Astrocyte of the cerebellum (primary cell): Measurements from ENCODE around the gene ANO10.
"Not testable (repeated sequence)": the region's sequence is repeated elsewhere in the genome, so short reads cannot be mapped to it uniquely, and the experiment has no call there.

ENCODE experiments used
- DNase-seq: peaks from one replicate; pipeline ENCODE4 v3.0.0-alpha.2; 2011; ENCODE audit warnings: low read depth
- H3K4me3 ChIP-seq: 2 replicates; pipeline ENCODE4 v1.5.1; 2011; ENCODE audit warnings: mild to moderate bottlenecking, low read depth, low read length, moderate library complexity
- CTCF ChIP-seq: IDR thresholded peaks from 2 replicates; pipeline ENCODE4 v1.5.1; 2012; ENCODE audit warnings: low read length, low read depth, moderate library complexity, mild to moderate bottlenecking; ENCODE audit errors: missing control alignments
- in situ Hi-C: cut with HindIII; loops from 2 replicates; pipeline ENCODE4 v1.10.0; 2017; ENCODE audit warnings: low sequenced_read_pairs

ANO10 gene

DNA sequence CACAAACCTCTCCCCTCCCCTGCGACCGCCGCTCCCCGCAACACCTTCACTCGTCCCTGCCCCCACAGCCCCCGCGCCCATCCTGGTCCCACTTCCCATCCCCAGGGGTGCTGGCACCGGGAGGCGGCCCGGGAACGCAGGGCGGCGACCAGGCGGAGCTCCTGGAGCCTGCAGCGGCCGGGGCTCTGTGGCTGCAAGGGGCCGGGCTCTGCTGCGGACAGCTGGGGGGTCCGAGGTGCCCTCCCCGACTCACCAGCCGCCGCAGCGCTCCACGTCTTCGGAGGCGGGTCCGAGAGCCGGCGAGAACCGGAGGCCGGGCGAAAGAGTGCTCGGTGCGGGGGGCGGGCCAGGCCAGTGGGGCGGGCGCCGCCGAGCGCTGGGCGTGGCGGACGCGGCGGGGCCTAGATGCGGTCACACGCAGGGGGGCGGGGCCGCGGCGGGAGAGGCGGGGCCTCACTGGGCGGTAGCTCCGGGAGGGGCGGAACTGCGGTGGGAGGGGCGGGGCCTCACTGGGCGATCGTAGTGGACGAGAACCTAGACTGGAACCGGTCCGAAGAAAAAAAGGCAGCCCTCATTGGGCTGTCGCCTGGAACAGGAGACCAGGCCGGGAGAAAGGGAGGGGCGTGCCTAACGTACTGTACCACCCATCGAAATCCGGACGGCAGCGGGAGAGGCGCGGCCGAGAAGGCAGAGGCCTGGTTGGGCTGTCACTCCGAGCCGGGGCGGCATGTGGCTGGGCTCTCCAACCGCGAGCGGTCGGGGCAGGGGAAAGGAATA lies at the start of gene ANO10:
Gene ANO10 (minus strand): TSS at position 356 of the 777 bp plus-strand sequence. CDS start 16,159 bp downstream, outside the sequence.
- DNase-seq = peak; percentile 97
- peak within 1 kb of the TSS; percentile 87 for H3K4me3 ChIP-seq
- in situ Hi-C loops = no loop called here
- TF ChIP-seq CTCF = no peak

GRCh38 chr3:43670635-43671522 lies 49.1 kb upstream of the ANO10 start:
- no peak overlapping the region for H3K4me3 ChIP-seq
- no peak for TF ChIP-seq CTCF
- in situ Hi-C loops = no loop called here

GRCh38 chr3:43665011-43665410 lies 43.2 kb upstream of the ANO10 start:
- in situ Hi-C loops, DNase-seq, H3K4me3 ChIP-seq: not testable (repeated sequence)

More at GRCh38 chr3:43670635-43671522, 49.1 kb upstream of the ANO10 start:
- no peak for DNase-seq

DNA sequence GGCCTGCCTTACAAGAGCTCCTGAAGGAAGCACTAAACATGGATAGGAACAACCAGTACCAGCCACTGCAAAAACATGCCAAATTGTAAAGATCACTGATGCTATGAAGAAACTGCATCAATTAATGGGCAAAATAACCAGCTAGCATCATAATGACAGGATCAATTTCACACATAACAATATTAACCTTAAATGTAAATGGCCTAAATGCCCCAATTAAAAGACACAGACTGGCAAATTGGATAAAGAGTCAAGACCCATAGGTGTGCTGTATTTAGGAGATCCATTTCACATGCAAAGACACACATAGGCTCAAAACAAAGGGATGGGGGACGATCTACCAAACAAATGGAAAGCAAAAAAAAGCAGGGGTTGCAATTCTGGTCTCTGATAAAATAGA lies 39.6 kb upstream of the ANO10 start:
- H3K4me3 ChIP-seq, DNase-seq, in situ Hi-C loops: not testable (repeated sequence)

DNA sequence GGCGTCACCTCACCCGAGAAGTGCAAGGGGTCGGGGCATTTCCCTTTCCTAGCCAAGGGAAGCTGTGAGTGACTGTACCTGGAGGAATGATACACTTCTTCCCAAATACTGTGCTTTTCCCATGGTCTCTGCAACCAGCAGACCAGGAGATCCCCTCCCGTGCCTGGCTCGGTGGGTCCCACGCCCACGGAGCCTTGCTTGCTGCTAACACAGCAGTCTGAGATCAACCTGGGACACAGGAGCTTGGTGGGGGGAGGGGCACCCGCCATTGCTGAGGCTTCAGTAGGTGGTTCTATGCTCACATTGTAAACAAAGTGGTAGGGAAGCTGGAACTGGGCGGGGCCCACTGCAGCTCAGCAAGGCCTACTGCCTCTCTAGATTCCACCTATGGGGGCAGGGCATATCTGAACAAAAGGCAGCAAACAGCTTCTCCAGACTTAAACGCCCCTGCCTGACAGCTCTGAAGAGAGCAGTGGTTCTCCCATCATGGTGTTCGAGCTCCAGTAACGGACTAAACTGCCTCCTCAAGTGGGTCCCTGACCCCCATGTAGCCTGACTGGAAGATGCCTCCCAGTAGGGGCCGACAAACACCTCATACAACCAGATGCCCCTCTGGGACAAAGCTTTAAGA lies 37.6 kb upstream of the ANO10 start:
- DNase-seq = no peak
- no peak for TF ChIP-seq CTCF
- in situ Hi-C loops = no loop called here
- no peak overlapping the region for H3K4me3 ChIP-seq

DNA sequence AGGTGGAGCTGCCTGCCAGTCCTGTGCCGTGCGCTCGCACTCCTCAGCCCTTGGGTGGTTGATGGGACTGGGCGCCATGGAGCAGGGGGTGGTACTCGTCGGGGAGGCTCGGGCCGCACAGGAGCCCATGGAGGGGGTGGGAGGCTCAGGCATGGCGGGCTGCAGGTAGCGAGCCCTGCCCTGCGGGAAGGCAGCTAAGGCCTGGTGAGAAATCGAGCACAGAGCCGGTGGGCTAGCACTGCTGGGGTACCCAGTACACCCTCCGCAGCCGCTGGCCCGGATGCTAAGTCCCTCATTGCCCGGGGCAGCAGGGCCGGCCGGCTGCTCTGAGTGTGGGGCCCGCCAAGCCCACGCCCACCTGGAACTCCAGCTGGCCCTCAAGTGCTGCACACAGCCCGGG lies 34.6 kb upstream of the ANO10 start:
- H3K4me3 ChIP-seq, in situ Hi-C loops, DNase-seq: not testable (repeated sequence)

DNA sequence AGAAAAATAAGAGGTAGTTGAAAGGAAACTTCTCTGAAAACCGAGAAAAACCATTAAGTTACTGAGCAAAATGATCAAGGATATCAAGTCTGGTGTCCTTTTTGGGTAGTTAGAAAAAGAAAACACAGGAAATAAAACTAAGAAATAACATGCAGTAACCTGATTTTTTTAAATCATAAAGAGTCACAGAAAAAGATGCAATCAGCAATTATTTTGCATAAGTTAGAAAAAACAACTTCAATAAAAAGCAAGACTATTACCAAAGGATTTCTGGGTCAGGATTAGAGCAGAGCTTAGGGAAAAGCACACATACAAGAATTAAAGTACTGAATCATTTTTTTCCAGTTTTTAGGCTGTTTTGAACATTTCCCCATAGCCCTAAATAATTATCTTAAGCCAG lies 28.5 kb upstream of the ANO10 start:
- TF ChIP-seq CTCF = no peak
- in situ Hi-C loops = no loop called here
- no peak for DNase-seq
- no peak overlapping the region for H3K4me3 ChIP-seq
